ENCODE measurements around the gene PPP1R27.

The PPP1R27 gene

GRCh38 chr17:81806461-81807209 lies 28.2 kb downstream of the PPP1R27 start:
- H3K4me3 ChIP-seq (ENCODE audit: low read depth, low read length): no peak overlapping the region
- no peak for TF ChIP-seq POLR2A (IDR thresholded peaks at IDR 0.05; ENCODE audit: extremely low read depth, insufficient read length)
- TF ChIP-seq MYC (IDR thresholded peaks at IDR 0.05; ENCODE audit: low read depth, low read length): no peak
- TF ChIP-seq, protein P1, sequence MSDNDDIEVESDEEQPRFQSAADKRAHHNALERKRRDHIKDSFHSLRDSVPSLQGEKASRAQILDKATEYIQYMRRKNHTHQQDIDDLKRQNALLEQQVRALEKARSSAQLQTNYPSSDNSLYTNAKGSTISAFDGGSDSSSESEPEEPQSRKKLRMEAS (IDR thresholded peaks at IDR 0.05; ENCODE audit: low read depth, low read length): no peak
- TF ChIP-seq CTCF (IDR thresholded peaks at IDR 0.05; ENCODE audit: low read depth, low read length): no peak
- DNase-seq (ENCODE audit: low read depth): peak; percentile 41

GRCh38 chr17:81805707-81806460 lies 29.0 kb downstream of the PPP1R27 start:
- no peak overlapping the region for H3K4me3 ChIP-seq (ENCODE audit: low read depth, low read length)
- TF ChIP-seq CTCF (IDR thresholded peaks at IDR 0.05; ENCODE audit: low read depth, low read length) (no peak), POLR2A (IDR thresholded peaks at IDR 0.05; ENCODE audit: extremely low read depth, insufficient read length) (no peak), MYC (IDR thresholded peaks at IDR 0.05; ENCODE audit: low read depth, low read length) (no peak)
- TF ChIP-seq, protein P1 (IDR thresholded peaks at IDR 0.05; ENCODE audit: low read depth, low read length): no peak
- DNase-seq (ENCODE audit: low read depth): no peak

GRCh38 chr17:81804559-81805399 lies 30.1 kb downstream of the PPP1R27 start:
- H3K4me3 ChIP-seq (ENCODE audit: low read depth, low read length): no peak overlapping the region
- TF ChIP-seq POLR2A (IDR thresholded peaks at IDR 0.05; ENCODE audit: extremely low read depth, insufficient read length): no peak
- no peak for TF ChIP-seq MYC (IDR thresholded peaks at IDR 0.05; ENCODE audit: low read depth, low read length)
- no peak for TF ChIP-seq CTCF (IDR thresholded peaks at IDR 0.05; ENCODE audit: low read depth, low read length)
- TF ChIP-seq, protein P1 (IDR thresholded peaks at IDR 0.05; ENCODE audit: low read depth, low read length): no peak
- no peak for DNase-seq (ENCODE audit: low read depth)

- no peak for DNase-seq (ENCODE audit: low read depth)
- TF ChIP-seq, protein P1 (IDR thresholded peaks at IDR 0.05; ENCODE audit: low read depth, low read length): no peak
- TF ChIP-seq CTCF (IDR thresholded peaks at IDR 0.05; ENCODE audit: low read depth, low read length): no peak
- TF ChIP-seq MYC (IDR thresholded peaks at IDR 0.05; ENCODE audit: low read depth, low read length): no peak
- TF ChIP-seq POLR2A (IDR thresholded peaks at IDR 0.05; ENCODE audit: extremely low read depth, insufficient read length): no peak
- no peak within 1 kb of the TSS for H3K4me3 ChIP-seq (ENCODE audit: low read depth, low read length)
Measured at GRCh38 chr17:81803728-81804558, 30.9 kb downstream of the PPP1R27 start, which contains the start of gene GCGR. GCGR (plus strand) TSS chr17:81804150; CDS start chr17:81809019, 4,869 bp downstream.
